HUES6 (cell line): Measurements from ENCODE around the gene LHPP.
"Not testable (repeated sequence)": the region's sequence is repeated elsewhere in the genome, so short reads cannot be mapped to it uniquely, and the experiment has no call there.

Source experiments
- H3K27ac ChIP-seq: 2 replicates; pipeline ENCODE4 v1.7.0; 2013; ENCODE audit warnings: low read depth, mild to moderate bottlenecking, low read length, inconsistent platforms
- H3K27me3 ChIP-seq: 2 replicates; pipeline ENCODE4 v1.6.1; 2013; ENCODE audit warnings: low read length; ENCODE audit not compliant: control insufficient read depth, insufficient read depth
- H3K36me3 ChIP-seq: 2 replicates; pipeline ENCODE4 v1.6.1; 2013; ENCODE audit warnings: low read length; ENCODE audit not compliant: control insufficient read depth, insufficient read depth
- H3K4me1 ChIP-seq: 2 replicates; pipeline ENCODE4 v1.6.1; 2013; ENCODE audit warnings: low read length; ENCODE audit not compliant: control insufficient read depth, insufficient read depth
- H3K4me3 ChIP-seq: 2 replicates; pipeline ENCODE4 v1.5.1; 2013; ENCODE audit warnings: low read depth, low read length
- H3K9ac ChIP-seq: one replicate; pipeline ENCODE4 v1.6.1; 2013; ENCODE audit warnings: mild to moderate bottlenecking, low read length
- H3K9me3 ChIP-seq: 2 replicates; pipeline ENCODE4 v1.6.1; 2013; ENCODE audit warnings: low read depth, low read length; ENCODE audit not compliant: control insufficient read depth, insufficient read depth

Gene LHPP

DNA sequence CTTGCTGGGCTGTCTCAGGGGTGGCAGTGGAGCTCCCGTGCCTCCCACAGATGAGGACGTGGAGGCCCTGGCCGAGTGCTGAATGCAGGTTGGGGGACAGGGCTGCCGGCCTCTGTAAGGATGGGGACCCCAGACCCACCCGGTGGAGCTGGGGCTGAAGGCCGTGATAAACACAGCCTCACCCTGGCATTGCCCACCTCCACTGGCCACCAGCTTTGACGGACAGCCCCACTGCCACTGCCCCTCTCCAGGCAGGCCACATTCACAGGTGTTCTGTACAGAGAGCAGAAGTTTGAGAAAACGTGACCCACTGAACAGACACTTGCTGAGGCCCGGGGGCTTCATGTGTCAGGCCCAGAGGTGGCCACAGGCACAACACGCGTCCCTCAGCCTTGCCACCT, 126.2 kb downstream of the LHPP start:
- Histone ChIP-seq H3K4me1 (peaks cover 6% of the 10 kb centered on the region; the same call in 1 of the 2 replicates), H3K9me3 (peaks cover 5% of the 10 kb centered on the region; the same call in 1 of the 2 replicates), H3K27me3 (no peaks in the 10 kb centered on the region)

GRCh38 chr10:124588341-124588735, 126.7 kb downstream of the LHPP start:
- H3K27me3 ChIP-seq, H3K27ac ChIP-seq, H3K9ac ChIP-seq, H3K4me1 ChIP-seq, H3K4me3 ChIP-seq, H3K36me3 ChIP-seq, H3K9me3 ChIP-seq: not testable (repeated sequence)

More for the DNA sequence above, 126.2 kb downstream of the LHPP start:
- Histone ChIP-seq H3K36me3 (no peaks in the 10 kb centered on the region; the same call in 1 of the 2 replicates), H3K9ac (no peak overlapping the region), H3K27ac (no peak overlapping the region), H3K4me3 (no peak overlapping the region)

DNA sequence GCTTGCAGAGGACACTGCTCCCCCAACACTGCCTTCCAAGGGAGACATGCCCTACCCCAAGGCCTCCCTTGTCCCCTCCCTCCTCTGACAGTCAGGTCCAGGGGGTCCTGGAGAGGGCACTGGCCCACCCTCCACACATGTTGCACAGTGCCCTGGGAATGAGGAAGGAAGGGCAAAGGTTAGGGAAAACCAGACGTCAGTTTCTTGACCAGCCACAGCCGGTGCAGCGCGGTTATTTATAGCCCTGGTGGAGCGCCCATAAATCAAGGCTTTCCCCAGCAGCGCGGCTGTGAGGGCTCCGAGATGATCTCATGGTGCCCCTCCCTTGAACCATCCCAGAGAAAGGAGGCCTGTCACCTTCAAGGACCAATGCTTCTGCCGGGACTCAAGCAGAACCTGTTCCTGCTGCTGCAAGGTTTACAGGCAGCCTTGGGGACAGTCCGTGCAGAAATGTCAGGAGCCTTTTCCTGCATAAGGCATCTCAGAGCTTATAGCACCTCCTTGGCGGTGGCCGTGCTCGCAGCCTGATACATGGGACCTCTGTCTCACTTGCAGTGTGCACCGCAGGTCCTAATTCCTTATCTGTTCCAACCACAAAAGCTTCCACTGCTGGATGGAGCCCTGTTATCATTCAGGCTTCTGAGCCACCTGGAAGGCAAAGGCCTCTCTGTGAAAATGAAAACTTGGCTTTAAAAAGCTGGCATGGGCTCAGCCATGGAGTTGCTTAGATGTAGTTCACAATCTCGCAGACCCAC, 127.3 kb downstream of the LHPP start:
- Histone ChIP-seq H3K27me3 (no peaks in the 10 kb centered on the region), H3K27ac (no peak overlapping the region), H3K4me1 (peaks cover 6% of the 10 kb centered on the region; the same call in 1 of the 2 replicates), H3K36me3 (no peaks in the 10 kb centered on the region; the same call in 1 of the 2 replicates), H3K9me3 (peaks cover 5% of the 10 kb centered on the region; the same call in 1 of the 2 replicates), H3K4me3 (no peak overlapping the region), H3K9ac (no peak overlapping the region)

DNA sequence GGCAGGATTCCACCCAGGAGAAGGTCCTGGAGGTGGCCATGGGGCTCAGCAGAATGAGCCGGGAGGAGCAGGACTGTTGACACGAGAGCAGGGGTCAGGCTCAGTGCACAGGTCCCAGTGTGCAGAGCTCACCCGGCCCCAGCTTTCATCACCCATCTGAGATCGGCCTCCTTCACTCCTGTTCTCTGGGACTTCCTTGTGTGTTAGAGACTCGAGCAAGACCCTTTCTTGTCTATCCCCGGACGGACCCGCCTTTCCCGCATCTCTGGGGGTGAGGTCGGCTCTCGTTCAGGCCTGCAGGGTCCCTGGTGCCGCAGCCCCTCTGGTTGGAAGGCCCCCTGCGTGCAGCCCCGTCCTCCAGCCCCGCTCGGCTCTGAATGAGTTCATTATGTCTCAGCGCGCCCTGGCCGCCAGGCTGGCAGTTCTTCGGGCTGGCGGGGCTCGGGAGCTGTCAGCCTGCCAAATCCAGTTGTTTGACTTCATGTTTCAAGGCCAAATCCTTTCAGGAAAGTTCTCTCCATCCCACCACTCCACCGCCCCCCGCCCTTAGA, 127.9 kb downstream of the LHPP start:
- H3K27ac ChIP-seq, result no peak overlapping the region
- no peak overlapping the region for H3K4me3 ChIP-seq
- H3K36me3 ChIP-seq, result no peaks in the 10 kb centered on the region; the same call in 1 of the 2 replicates
- H3K9me3 ChIP-seq, result peaks cover 5% of the 10 kb centered on the region; the same call in 1 of the 2 replicates
- no peak overlapping the region for H3K9ac ChIP-seq
- H3K27me3 ChIP-seq, result no peaks in the 10 kb centered on the region
- H3K4me1 ChIP-seq, result peaks cover 6% of the 10 kb centered on the region; the same call in 1 of the 2 replicates

GRCh38 chr10:124590216-124591122, 128.8 kb downstream of the LHPP start:
- H3K4me3 ChIP-seq, result no peak overlapping the region
- peaks cover 6% of the 10 kb centered on the region; the same call in 1 of the 2 replicates for H3K4me1 ChIP-seq
- no peak overlapping the region for H3K9ac ChIP-seq
- H3K27me3 ChIP-seq, result no peaks in the 10 kb centered on the region
- no peak overlapping the region for H3K27ac ChIP-seq
- no peaks in the 10 kb centered on the region; the same call in 1 of the 2 replicates for H3K36me3 ChIP-seq
- H3K9me3 ChIP-seq, result peaks cover 5% of the 10 kb centered on the region; the same call in 1 of the 2 replicates

DNA sequence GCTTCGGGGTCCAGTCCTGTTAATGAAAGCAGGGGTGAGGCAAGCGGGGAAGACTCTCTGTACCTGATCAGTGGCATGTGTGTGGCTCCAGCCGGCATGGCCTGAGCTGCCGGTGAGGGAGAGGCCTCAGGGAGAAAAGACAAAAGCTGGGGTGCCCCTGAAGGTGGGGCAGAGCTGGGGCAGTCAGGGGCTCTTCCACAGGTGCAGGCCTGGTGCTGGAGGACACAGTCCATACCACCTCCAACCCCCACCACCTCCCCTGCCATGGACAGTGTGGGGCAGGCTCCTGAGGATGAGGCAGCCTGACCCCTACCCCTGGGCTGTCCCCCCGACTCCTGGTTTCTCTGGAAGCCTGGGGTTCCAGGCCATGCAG, 129.5 kb downstream of the LHPP start:
- no peaks in the 10 kb centered on the region for H3K27me3 ChIP-seq
- peaks cover 6% of the 10 kb centered on the region; the same call in 1 of the 2 replicates for H3K4me1 ChIP-seq
- H3K36me3 ChIP-seq, result no peaks in the 10 kb centered on the region; the same call in 1 of the 2 replicates
- H3K9me3 ChIP-seq, result peaks cover 5% of the 10 kb centered on the region; the same call in 1 of the 2 replicates
- H3K4me3 ChIP-seq, result no peak overlapping the region
- no peak overlapping the region for H3K9ac ChIP-seq
- no peak overlapping the region for H3K27ac ChIP-seq

DNA sequence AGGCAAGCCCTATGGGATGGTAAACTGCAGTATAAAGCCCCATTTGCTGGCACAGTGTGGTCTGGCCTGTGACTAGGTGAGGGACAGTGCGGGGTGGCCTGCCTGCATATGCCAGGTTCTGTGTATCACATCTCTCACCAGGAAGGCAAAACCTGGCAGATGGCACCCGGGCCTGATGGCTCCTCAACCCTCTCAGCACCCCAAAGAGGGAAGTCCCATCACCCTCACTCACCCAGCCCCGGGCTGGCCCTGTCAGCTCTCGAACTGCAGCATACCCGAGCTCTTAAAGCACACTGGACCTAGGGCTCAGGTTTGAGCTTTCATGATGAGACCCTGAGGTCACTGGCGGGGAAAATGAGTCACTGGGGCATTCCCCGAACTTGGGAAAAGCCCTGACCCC, 130.5 kb downstream of the LHPP start:
- Histone ChIP-seq H3K27me3 (no peaks in the 10 kb centered on the region), H3K36me3 (no peaks in the 10 kb centered on the region; the same call in 1 of the 2 replicates), H3K27ac (no peak overlapping the region), H3K4me1 (peaks cover 3% of the 10 kb centered on the region; the same call in 1 of the 2 replicates), H3K4me3 (no peak overlapping the region), H3K9me3 (peaks cover 5% of the 10 kb centered on the region; the same call in 1 of the 2 replicates), H3K9ac (no peak overlapping the region)

GRCh38 chr10:124592736-124593430, 131.3 kb downstream of the LHPP start:
- peaks cover 5% of the 10 kb centered on the region; the same call in 1 of the 2 replicates for H3K9me3 ChIP-seq
- peaks cover 3% of the 10 kb centered on the region; the same call in 1 of the 2 replicates for H3K4me1 ChIP-seq
- no peaks in the 10 kb centered on the region; the same call in 1 of the 2 replicates for H3K36me3 ChIP-seq
- no peak overlapping the region for H3K4me3 ChIP-seq
- H3K9ac ChIP-seq, result no peak overlapping the region
- H3K27ac ChIP-seq, result no peak overlapping the region
- H3K27me3 ChIP-seq, result no peaks in the 10 kb centered on the region

GRCh38 chr10:124593431-124593985, 131.9 kb downstream of the LHPP start:
- Histone ChIP-seq H3K27ac (no peak overlapping the region), H3K9me3 (peaks cover 5% of the 10 kb centered on the region; the same call in 1 of the 2 replicates), H3K4me3 (no peak overlapping the region), H3K27me3 (no peaks in the 10 kb centered on the region), H3K9ac (no peak overlapping the region), H3K36me3 (no peaks in the 10 kb centered on the region; the same call in 1 of the 2 replicates), H3K4me1 (peaks cover 3% of the 10 kb centered on the region; the same call in 1 of the 2 replicates)

- peaks cover 5% of the 10 kb centered on the region; the same call in 1 of the 2 replicates for H3K9me3 ChIP-seq
- H3K27ac ChIP-seq, result no peak overlapping the region
- H3K36me3 ChIP-seq, result no peaks in the 10 kb centered on the region; the same call in 1 of the 2 replicates
- no peak overlapping the region for H3K4me3 ChIP-seq
- H3K27me3 ChIP-seq, result no peaks in the 10 kb centered on the region
- no peak overlapping the region for H3K9ac ChIP-seq
- peaks cover 2% of the 10 kb centered on the region; the same call in 1 of the 2 replicates for H3K4me1 ChIP-seq
Measured at GRCh38 chr10:124594240-124594639, 132.6 kb downstream of the LHPP start.
